CMK (cell line): ENCODE results near the gene ALPG.
A peak's percentile ranks its signal among the peaks of the same experiment; 100 is the strongest.
"Not testable (repeated sequence)": the region's sequence is repeated elsewhere in the genome, so short reads cannot be mapped to it uniquely, and the experiment has no call there.

Experiments used
- DNase-seq: peaks from one replicate; pipeline ENCODE4 v3.0.0-alpha.2; 2010; ENCODE audit warnings: low read depth

Gene ALPG

DNA sequence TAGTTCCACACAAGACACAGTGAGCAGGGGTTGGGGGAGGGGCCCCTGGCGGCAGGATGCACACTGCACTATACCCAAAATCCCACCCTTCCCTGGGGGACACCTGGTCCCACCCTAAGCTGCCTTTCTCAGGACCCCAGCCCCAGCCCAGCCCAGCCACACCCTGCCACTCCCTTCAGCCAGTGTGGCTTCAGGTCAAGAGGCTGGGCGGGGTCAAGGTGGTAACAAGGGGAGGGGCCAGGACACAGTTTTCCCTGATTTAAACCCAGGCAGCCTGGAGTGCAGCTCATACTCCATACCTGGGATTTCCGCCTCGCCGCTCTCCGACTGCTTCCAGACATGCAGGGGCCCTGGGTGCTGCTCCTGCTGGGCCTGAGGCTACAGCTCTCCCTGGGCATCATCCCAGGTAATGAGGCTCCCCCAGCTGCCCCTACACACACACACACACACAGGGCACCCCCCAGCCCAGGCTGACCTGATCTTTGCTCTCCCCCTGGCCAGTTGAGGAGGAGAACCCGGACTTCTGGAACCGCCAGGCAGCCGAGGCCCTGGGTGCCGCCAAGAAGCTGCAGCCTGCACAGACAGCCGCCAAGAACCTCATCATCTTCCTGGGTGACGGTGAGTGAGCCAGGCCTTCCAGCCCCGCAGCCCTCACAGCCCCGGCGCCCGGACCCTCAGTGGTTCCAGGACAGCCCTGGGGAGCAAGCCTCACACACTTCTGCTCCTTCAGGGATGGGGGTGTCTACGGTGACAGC is at the start of gene ALPG:
ALPG (plus strand) TSS at position 289 of the 755 bp plus-strand sequence; CDS start at position 340, 51 bp downstream.
- DNase-seq = no peak

DNA sequence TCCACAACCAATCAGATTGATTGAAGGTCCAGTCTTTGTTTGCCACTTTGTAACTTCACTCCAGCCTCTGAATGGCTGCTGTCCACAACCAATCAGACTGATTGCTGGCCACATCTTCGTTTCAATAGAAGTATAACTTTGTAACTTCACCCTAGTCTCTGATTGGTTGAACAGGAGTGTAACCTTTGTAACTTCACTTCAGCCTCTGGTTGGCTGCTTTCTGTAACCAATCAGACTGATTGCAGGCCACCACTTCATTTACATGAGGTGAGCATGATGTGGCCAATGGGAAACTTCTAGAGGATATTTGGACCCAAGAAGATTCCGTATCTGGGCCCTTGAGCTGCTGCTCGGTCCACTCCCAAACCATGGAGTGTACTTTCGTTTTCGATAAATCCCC is 45.0 kb upstream of the ALPG start:
- no peak for DNase-seq

DNA sequence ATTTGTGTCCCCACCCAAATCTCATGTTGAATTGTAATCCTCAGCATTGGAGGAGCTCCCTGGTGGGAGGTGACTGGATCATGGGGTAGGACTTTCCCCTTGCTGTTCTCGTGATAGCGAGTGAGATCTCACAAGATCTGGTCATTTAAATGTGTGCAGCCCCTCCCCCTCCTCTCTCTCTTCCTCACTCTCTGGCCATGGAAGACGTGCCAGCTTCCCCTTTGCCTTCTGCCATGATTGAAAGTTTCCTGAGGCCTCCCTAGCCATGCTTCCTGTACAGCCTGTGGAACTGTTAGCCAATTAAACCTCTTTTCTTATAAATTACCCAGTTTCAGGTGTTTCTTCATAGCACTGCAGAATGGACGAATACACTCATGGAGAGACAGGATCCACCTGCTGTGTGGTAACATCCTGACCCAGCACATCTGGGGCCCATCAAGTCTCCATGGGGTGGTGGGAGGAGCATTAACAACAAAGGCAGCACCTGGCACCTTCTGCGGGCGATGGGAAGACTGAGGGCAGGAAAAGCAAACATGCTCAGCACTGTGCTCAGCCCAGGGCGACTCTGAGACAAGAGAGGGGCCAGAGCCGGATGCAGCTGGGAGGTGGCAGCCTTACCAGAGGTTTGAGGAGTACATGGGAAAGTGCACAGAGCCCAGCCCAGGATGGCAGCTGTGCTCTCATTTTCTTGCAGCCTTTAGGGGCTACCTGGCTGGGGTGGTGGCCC is 44.3 kb upstream of the ALPG start:
- no peak for DNase-seq

GRCh38 chr2:232363064-232363783 is 43.4 kb upstream of the ALPG start:
- not testable (repeated sequence) for DNase-seq

GRCh38 chr2:232363784-232364615 is 42.6 kb upstream of the ALPG start:
- DNase-seq = no peak

DNA sequence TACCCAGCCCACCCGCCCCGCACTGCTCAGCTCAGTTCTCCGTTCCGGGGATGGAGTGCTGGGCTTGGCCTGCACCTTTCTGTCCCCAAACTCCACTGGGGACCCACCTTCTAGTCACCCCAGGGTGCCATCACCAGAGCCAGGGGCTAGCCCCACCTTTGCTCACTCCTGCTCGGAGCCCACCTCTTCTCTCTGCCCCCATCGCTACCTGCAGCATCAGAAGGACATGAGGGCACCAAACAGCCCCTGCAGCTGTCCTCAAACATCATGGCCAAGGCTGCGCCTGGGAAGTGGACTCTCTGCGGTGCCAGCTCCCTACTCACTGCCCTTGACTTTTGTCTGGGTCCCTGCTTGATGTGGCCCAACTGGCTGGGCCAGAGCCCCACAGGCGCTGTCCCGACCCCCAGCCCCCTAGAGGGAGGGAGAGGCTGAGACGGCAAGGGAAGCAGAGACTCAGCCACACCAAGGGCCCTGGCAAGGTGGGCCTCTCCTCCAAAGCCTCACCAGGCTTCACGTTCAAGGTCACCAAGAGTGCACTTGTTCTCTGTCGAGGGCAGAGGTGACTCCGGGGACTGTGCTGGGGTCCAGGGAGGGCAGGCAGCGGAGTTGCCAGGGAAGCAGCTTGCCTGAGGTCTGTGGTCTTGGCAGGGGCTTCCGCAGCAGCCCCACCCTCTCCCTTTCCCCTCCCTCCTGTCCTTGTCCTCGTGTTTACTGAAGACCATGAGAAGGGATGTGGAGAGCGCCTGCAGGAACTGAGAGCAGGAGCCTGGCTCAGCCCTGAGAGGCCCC is 41.6 kb upstream of the ALPG start:
- DNase-seq = peak; percentile 35

DNA sequence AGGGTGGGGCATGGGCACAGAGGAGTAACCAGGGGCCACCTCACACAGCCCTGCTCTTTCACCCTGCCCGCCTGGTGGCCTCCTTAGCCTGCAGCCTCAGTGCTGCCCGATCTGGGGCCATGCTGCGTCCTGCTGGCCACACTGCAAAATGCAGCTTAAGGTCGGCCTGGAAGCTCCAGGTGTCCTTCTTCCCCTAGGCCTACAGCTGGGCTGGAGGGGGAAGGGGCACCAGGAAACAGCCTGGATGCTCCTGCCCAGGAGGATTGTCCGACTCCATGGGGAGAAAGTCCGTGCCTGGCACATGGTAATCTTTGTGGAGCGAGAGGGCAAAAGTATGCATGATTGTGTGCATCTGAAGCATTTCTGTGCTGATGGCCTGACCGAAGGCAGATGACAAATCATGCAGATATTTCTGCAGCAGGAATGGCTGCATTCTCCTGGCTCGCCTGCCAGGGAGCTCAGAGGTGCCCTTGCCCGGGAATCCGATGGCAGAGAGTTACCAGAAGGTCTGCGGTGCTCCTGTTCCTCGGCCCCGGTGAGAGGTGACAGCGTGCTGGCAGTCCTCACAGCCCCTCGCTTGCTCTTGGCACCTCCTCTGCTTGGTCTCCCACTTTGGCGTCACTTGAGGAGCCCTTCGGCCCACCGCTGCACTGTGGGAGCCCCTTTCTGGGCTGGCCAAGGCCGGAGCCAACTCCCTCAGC is 40.9 kb upstream of the ALPG start:
- DNase-seq = peak; percentile 14

- not testable (repeated sequence) for DNase-seq
Observed at GRCh38 chr2:232366461-232366860, 40.2 kb upstream of the ALPG start.

GRCh38 chr2:232367016-232367415 is 39.6 kb upstream of the ALPG start:
- DNase-seq = no peak

GRCh38 chr2:232367591-232368233 is 38.9 kb upstream of the ALPG start:
- no peak for DNase-seq

DNA sequence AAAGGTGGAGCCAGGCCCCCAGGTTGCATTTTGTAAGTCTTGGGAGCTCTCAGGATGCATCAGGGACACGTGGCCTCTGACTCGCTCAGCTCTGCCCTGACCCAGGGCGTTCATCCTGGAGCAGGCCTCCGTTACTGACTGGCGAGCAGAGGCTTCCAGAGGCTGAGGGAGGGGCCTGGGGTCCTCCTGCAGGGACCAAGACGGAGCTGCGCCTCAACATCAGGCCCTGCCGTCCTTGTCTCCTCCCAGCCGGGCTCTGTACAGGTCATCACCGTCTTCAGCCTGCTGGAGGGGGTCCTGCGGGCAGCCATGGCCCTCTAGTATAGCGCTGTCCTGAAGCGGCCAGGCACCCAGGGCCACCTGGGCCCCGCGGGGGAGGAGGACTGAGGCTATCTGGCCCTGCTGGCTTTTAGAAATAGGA is 38.3 kb upstream of the ALPG start:
- no peak for DNase-seq

- no peak for DNase-seq
Observed at GRCh38 chr2:232369126-232369951, 37.3 kb upstream of the ALPG start.

DNA sequence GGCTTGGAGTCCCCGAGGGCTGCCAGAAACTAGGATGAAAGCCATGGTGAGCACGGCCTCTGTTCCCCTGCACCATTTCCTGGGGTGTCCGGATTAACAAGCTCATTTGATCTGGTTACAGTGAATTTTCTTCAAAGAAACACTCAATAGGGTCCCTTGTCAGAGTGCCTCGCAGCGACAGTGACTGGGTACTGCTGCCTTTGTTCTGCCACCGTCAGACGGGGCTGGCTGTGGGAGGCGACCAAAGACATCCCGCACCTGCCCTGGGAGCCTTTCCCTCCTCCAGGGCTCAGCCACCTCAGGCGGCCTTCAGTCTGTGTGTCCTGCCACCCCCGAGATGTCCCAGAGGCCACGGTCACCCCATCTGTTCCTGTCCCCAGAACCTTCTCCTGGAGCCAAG is 36.6 kb upstream of the ALPG start:
- not testable (repeated sequence) for DNase-seq

DNA sequence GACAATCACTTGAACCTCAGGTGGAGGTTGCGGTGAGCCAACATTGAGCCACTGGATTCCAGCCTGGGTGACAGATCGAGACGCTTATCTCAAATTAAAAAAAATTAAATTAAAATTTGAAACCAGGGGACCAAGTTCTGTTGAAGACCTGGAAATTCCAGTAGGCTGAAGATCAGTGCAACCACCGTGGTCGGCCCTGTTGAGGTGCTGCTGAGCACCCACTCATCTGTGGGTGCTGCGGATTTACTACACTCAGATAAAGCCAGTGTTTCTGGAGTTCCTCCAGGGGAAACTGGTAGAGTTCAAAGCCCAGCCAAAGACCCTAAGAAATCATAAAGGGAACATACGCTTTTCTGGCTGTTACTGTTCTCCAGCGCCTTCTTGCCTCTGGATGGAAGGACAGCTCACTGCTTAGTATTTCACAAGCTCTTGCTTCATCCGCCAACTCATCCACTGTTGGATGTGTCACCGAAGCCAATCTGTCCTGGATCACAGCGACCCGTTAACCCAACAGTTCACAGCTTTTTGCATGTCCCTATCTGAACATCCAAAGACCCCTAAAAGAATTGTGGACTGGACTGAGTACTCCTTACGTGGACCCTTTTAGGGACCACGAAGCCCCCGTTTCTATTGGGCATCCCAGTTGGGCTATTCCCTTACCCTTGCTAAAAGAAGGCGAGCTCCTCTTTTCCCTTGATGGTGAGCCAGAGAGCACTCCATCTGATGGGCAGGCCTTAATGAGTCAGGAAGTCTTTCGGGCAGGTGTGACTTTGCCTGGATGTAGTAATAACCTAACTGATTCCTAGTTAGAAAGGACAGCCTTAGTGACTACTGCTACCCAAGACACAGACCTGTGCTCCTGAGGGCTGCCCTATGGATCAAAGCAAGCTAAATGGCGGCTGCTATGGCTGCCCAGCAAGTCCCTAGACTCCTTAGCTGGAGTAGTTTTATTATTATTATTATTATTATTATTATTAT is 34.1 kb upstream of the ALPG start:
- DNase-seq = no peak

DNA sequence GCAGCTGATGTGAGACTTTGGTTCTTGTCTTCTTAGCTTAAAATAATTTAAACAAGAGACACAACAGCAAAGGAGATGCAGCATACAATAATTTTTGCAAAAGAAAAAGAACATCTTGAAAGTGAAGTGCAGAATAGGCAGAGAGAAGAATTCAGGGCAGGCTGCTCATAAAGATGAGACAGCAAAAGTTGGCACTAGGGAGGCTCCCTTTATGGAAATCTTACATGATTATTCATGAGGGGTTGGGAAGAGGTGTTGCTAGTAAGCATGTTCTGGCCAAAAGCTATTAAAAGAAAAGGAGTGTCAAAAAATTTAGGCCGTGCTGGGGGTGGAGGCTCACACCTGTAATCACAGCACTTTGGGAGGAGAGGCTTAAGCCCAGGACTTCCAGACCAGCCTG is 32.3 kb upstream of the ALPG start:
- DNase-seq = no peak

GRCh38 chr2:232375164-232375563 is 31.5 kb upstream of the ALPG start:
- DNase-seq = no peak

- DNase-seq = no peak
Observed at GRCh38 chr2:232376260-232376659, 30.4 kb upstream of the ALPG start.

GRCh38 chr2:232376713-232377112 is 29.9 kb upstream of the ALPG start:
- DNase-seq = no peak
